ENCODE measurements around the gene ARHGAP35. TPM values are rescaled to one million over a fixed set of nuclear protein-coding genes. Genes with fewer than 3 reads are reported as not detected.

Gene ARHGAP35
- total RNA-seq (2022; extraction: Qiagen RNA extraction), result 23.0 to 30.9 TPM (median 29.0 TPM) in 5 replicates

DNA sequence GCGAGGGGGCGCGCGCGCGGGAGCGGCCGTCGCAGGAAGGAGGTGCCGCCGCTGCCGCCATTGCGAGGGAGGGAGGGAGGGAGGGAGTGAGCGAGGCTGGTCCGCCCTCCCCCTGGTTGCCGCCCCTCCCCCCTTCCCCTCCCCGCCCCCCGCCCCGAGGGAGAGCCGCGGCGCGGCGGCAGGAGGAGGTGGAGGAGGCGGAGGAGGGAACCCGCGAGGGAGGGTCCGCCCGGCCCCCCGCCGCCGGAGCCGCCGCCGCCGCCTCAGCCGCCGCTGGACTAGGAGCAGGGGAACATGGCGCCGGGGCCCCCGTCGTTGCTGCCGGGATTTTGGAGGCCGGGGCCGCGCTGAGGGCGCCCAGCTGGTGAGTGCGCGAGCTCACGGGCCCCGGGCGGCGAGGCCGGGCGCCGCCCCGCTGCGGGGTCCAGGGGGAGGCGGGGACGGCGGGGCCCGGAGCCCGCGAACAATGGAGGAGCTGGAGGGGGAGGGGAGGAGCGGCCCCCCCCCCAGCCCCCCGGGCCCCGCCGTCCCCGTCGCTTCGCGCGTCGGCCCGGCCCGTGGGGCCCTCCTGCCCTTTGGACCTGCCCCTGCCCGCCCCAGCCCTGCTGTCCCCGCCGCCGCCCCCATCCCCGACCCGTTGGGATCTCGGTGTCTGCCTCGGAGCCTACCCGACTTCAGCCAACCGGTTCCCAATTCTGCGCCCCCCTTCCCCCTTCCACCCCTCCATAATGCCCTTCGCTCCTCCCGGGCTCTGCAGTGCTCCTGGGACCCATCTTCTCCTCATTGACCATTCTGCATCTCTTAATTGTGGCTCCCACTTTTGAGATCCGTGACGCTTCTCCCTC lies at the start of gene ARHGAP35:
TSS of gene ARHGAP35 (plus strand) at position 152 of the 845 bp plus-strand sequence. CDS start 57,679 bp downstream, outside the sequence.

DNA sequence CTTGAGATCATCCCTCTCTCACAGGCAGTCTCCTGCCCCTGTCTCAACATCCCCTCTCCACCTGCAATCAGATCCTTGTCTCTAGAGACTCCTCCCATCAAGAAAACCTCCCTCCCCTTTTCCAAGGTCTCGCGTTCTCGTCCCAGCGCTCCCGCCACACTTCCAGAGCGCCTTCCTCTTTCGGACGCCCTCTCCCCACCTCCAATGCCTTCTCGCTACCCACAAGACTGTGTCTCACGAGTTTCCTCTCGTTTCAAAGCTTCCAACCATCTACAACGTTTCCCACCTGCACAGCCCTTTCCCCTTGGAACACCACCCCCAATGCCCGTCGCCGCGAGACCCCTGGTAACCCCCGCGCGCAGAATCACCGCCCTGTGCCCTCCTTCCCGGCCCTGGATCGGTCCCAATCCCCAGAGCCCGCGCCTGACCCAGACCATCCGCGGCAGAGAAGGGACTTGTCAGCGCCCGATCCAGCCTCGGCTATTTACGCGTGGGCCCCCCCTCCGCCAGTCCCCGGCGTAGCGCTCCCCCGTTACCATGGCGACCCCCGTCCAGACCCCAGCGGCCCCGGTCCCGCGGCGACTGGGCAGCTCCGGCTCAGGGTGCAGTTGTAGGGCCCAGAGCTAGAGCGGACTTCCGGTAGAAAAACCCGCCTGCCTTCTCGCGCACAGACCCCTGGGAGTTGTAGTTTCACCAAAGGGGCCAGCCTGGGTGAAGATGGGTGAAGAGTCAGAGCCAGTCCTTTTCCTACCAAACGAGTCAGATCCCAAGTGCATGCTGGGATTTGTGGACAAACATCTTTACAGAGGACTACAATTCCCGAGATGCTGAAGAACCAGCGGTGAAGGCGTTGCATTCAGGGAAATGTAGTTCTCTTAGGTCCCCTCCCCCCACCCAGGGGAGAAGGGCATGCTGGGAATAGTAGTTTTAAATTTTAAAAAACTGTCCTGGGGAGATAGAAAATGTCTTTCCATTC lies 10.3 kb upstream of the ARHGAP35 start, which contains the start of gene AP2S1:
TSS of gene AP2S1 (minus strand) at position 619 of the 976 bp plus-strand sequence. CDS start at position 539, 80 bp downstream.

Other genes starting within 250 kb of the ARHGAP35 start
- gene PTGIR, start 235.9 kb upstream of the ARHGAP35 start, total RNA-seq (2022; extraction: Qiagen RNA extraction), result 0.08 to 0.22 TPM (median 0.09 TPM) in 3 of 5 replicates, not detected in the others
- gene GNG8, start 224.8 kb upstream of the ARHGAP35 start, total RNA-seq (2022; extraction: Qiagen RNA extraction), result not detected in 5 replicates
- gene DACT3, start 199.8 kb upstream of the ARHGAP35 start, total RNA-seq (2022; extraction: Qiagen RNA extraction), result 0.29 to 0.39 TPM (median 0.31 TPM) in 5 replicates
- 24.2 to 34.1 TPM (median 30.3 TPM) in 5 replicates for gene PRKD2, start 143.9 kb upstream of the ARHGAP35 start, total RNA-seq (2022; extraction: Qiagen RNA extraction)
- 16.7 to 22.8 TPM (median 21.0 TPM) in 5 replicates for gene FKRP, start 114.9 kb upstream of the ARHGAP35 start, total RNA-seq (2022; extraction: Qiagen RNA extraction)
- gene STRN4, start 114.5 kb upstream of the ARHGAP35 start, total RNA-seq (2022; extraction: Qiagen RNA extraction), result 70.2 to 98.6 TPM (median 92.3 TPM) in 5 replicates
- gene SLC1A5, start 72.4 kb upstream of the ARHGAP35 start, total RNA-seq (2022; extraction: Qiagen RNA extraction), result 235 to 281 TPM (median 252 TPM) in 5 replicates
- gene AP2S1, start 10.2 kb upstream of the ARHGAP35 start, total RNA-seq (2022; extraction: Qiagen RNA extraction), result 232 to 329 TPM (median 314 TPM) in 5 replicates
- gene NPAS1, start 158.8 kb downstream of the ARHGAP35 start, total RNA-seq (2022; extraction: Qiagen RNA extraction), result 5.3 to 8.6 TPM (median 6.4 TPM) in 5 replicates
- 30.6 to 86.8 TPM (median 78.4 TPM) in 5 replicates for gene TMEM160, start 187.6 kb downstream of the ARHGAP35 start, total RNA-seq (2022; extraction: Qiagen RNA extraction)